Measurements from ENCODE around the gene ACAD8.

DNA sequence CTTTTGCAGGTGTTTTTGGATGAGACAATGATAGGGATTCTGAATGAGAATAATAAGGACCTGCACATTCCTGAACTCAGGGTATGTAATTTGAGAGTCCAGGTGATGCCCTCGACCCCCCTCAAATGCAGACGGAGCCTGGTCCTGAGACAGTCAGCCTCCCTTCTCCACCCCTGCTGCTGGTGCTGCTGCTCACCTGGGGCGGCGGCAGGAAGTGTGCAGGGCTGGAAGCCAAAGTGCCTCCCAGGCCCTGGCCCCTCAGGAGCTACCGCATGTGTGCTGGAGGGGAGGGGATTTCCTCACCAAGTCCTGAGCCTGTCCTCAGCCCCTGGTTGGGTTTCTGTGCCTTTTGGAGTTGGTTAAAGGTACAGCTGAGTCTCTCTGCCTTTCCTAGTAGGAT, 59.4 kb downstream of the ACAD8 start:
- TF ChIP-seq, protein P1, sequence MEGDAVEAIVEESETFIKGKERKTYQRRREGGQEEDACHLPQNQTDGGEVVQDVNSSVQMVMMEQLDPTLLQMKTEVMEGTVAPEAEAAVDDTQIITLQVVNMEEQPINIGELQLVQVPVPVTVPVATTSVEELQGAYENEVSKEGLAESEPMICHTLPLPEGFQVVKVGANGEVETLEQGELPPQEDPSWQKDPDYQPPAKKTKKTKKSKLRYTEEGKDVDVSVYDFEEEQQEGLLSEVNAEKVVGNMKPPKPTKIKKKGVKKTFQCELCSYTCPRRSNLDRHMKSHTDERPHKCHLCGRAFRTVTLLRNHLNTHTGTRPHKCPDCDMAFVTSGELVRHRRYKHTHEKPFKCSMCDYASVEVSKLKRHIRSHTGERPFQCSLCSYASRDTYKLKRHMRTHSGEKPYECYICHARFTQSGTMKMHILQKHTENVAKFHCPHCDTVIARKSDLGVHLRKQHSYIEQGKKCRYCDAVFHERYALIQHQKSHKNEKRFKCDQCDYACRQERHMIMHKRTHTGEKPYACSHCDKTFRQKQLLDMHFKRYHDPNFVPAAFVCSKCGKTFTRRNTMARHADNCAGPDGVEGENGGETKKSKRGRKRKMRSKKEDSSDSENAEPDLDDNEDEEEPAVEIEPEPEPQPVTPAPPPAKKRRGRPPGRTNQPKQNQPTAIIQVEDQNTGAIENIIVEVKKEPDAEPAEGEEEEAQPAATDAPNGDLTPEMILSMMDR (IDR thresholded peaks at IDR 0.05; ENCODE audit: control extremely low read depth in 1 of 3, insufficient read depth in 1 of 3, low read depth in 1 of 3, low read length in 3 of 3): no peak
- no peak for TF ChIP-seq EGR1 (IDR thresholded peaks at IDR 0.05; ENCODE audit: borderline replicate concordance, low read depth, low read length)

Data from H1 (cell line).